Bronchial epithelial cell (primary cell): ENCODE data around the gene ALDH2. TPM values are rescaled to one million over a fixed set of nuclear protein-coding genes. Genes with fewer than 3 reads are reported as not detected.
A peak's percentile ranks its signal among the peaks of the same experiment; 100 is the strongest.
"Not testable (repeated sequence)": the region's sequence is repeated elsewhere in the genome, so short reads cannot be mapped to it uniquely, and the experiment has no call there.

Experiments used
- DNase-seq: peaks from one replicate; pipeline ENCODE4 v3.0.0-alpha.2; 2010; ENCODE audit warnings: low read depth
- FAIRE-seq: peaks from 2 replicates; lab custom pipeline; 2011; peaks lifted over from hg19 to GRCh38; lab: Jason Lieb, UNC
- H3K27me3 ChIP-seq: 2 replicates; pipeline ENCODE4 v1.5.1; 2011; ENCODE audit warnings: low read length; ENCODE audit not compliant: control insufficient read depth, insufficient read depth
- H3K36me3 ChIP-seq: 2 replicates; pipeline ENCODE4 v1.5.1; 2011; ENCODE audit warnings: low read length; ENCODE audit not compliant: control insufficient read depth, insufficient read depth
- H3K4me3 ChIP-seq: 2 replicates; pipeline ENCODE4 v1.5.1; 2011; ENCODE audit warnings: mild to moderate bottlenecking, low read depth, low read length, control low read depth
- CTCF ChIP-seq: IDR thresholded peaks from 2 replicates; pipeline ENCODE4 v1.5.1; 2011; ENCODE audit warnings: mild to moderate bottlenecking, moderate library complexity, low read length, control low read depth, inconsistent platforms; ENCODE audit not compliant: insufficient read depth, severe bottlenecking
- total RNA-seq: library from RNA; depleted of rRNA; stranded (reverse); fragments of >200 nt; gene quantifications from 2 replicates; pipeline ENCODE4 v1.2.1, GENCODE V29; 2014

ALDH2 gene
- total RNA-seq = 41.9 and 106 TPM in 2 replicates

- Histone ChIP-seq H3K36me3 (peaks cover 2% of the 10 kb centered on the region), H3K4me3 (peak within 1 kb of the TSS; percentile 74), H3K27me3 (no peaks in the 10 kb centered on the region)
- DNase-seq (no peak), FAIRE-seq (no peak)
- TF ChIP-seq CTCF = no peak
Observed at GRCh38 chr12:111766608-111767361, at the start of gene ALDH2. Gene ALDH2, plus strand, starts transcription at chr12:111766933. Its CDS starts 50 bp downstream, at chr12:111766983.

GRCh38 chr12:111719316-111719715, 47.4 kb upstream of the ALDH2 start:
- not testable (repeated sequence) for H3K4me3 ChIP-seq, H3K27me3 ChIP-seq, DNase-seq, FAIRE-seq
- H3K36me3 ChIP-seq = peaks cover 11% of the 10 kb centered on the region

- Histone ChIP-seq H3K4me3 (no peak overlapping the region), H3K36me3 (peaks cover 5% of the 10 kb centered on the region), H3K27me3 (no peaks in the 10 kb centered on the region)
- no peak for TF ChIP-seq CTCF
- FAIRE-seq (no peak), DNase-seq (no peak)
Observed at GRCh38 chr12:111720457-111720856, 46.3 kb upstream of the ALDH2 start.

GRCh38 chr12:111723646-111724360, 42.9 kb upstream of the ALDH2 start:
- H3K4me3 ChIP-seq, H3K36me3 ChIP-seq, FAIRE-seq, DNase-seq, H3K27me3 ChIP-seq: not testable (repeated sequence)

GRCh38 chr12:111728795-111729194, 37.9 kb upstream of the ALDH2 start:
- H3K4me3 ChIP-seq = no peak overlapping the region
- no peaks in the 10 kb centered on the region for H3K27me3 ChIP-seq
- TF ChIP-seq CTCF = no peak
- FAIRE-seq (no peak), DNase-seq (no peak)
- H3K36me3 ChIP-seq = peaks cover 1% of the 10 kb centered on the region

- peaks cover 2% of the 10 kb centered on the region for H3K36me3 ChIP-seq
- no peaks in the 10 kb centered on the region for H3K27me3 ChIP-seq
- no peak for FAIRE-seq
- H3K4me3 ChIP-seq = no peak overlapping the region
- no peak for TF ChIP-seq CTCF
- no peak for DNase-seq
Observed at GRCh38 chr12:111730420-111730819, 36.3 kb upstream of the ALDH2 start.
